Activated CD8-positive, alpha-beta T cell treated with anti-CD3 and anti-CD28 coated beads for 36 hours (primary cell): ENCODE results near the gene GLYR1. TPM values are rescaled to one million over a fixed set of nuclear protein-coding genes. Genes with fewer than 3 reads are reported as not detected.

Experiments
- ATAC-seq: fragments of 200-7000 bp; cut with Tn5 transposase; one replicate; pipeline ENCODE4 v1.10.0; 2021; ENCODE audit warnings: mild to moderate bottlenecking, moderate library complexity
- CTCF ChIA-PET: fragments of 350-600 bp; sonication (Branson Sonifier 250); formaldehyde crosslinking; loops from one replicate; lab custom pipeline; 2021; ENCODE audit warnings: antibody characterized with exemption; lab: Charles Lee
- POLR2A ChIA-PET: fragments of 350-600 bp; sonication (Branson Sonifier 250); formaldehyde crosslinking; loops from one replicate; lab custom pipeline; 2021; ENCODE audit warnings: antibody characterized with exemption; lab: Charles Lee
- DNase-seq: peaks from one replicate; pipeline ENCODE4 v3.0.0-alpha.2; 2020
- H3K27ac Mint-ChIP-seq: one replicate; pipeline ENCODE4 v1.8.0; 2021; ENCODE audit warnings: mild to moderate bottlenecking, mixed read lengths
- H3K27me3 Mint-ChIP-seq: one replicate; pipeline ENCODE4 v1.8.0; 2021; ENCODE audit warnings: mixed read lengths
- H3K36me3 Mint-ChIP-seq: one replicate; pipeline ENCODE4 v1.8.0; 2021; ENCODE audit warnings: low read depth, mixed read lengths
- H3K4me1 Mint-ChIP-seq: one replicate; pipeline ENCODE4 v1.8.0; 2021; ENCODE audit warnings: low read depth, mixed read lengths
- H3K4me3 Mint-ChIP-seq: one replicate; pipeline ENCODE4 v1.8.0; 2021; ENCODE audit warnings: mild to moderate bottlenecking, moderate library complexity, mixed read lengths
- H3K9me3 Mint-ChIP-seq: one replicate; pipeline ENCODE4 v1.8.0; 2021; ENCODE audit warnings: mixed read lengths
- CTCF ChIP-seq: fragments of 200-600 bp; IDR thresholded peaks from one replicate; pipeline ENCODE4 v1.8.0; 2022; ENCODE audit warnings: antibody characterized with exemption, mild to moderate bottlenecking
- intact Hi-C: fragments of 100-400 bp; cut with micrococcal nuclease; formaldehyde crosslinking; loops from one replicate; pipeline ENCODE4 v1.10.0; 2022
- total RNA-seq, 2 experiments: library from RNA; stranded (reverse); gene quantifications; one replicate each; pipeline ENCODE4 v1.2.3, GENCODE V29; 2021

The GLYR1 gene
- total RNA-seq, 2 experiments from 2014 or later: 63.7 to 64.8 TPM

GRCh38 chr16:4771646-4772045 is 75.4 kb downstream of the GLYR1 start:
- Mint-ChIP-seq H3K27me3 (no peaks in the 10 kb centered on the region), H3K4me1 (peaks cover 15% of the 10 kb centered on the region), H3K27ac (no peak overlapping the region), H3K9me3 (no peaks in the 10 kb centered on the region), H3K4me3 (no peak overlapping the region), H3K36me3 (no peaks in the 10 kb centered on the region)
- ChIA-PET POLR2A (interaction anchor here (1.4 kb wide), 1 partner anchor 17 kb away, joined by 4 read pairs; the partner anchor contains the start of gene SEPTIN12), CTCF (no interaction called here)
- no peak for TF ChIP-seq CTCF
- ATAC-seq (no peak), DNase-seq (no peak)
- intact Hi-C loops: no loop called here

- POLR2A ChIA-PET: interaction anchor here (1.0 to 1.7 kb wide), 3 partner anchors 17 to 36 kb away, joined by 3 to 7 read pairs (median 4); partner anchors contain the start of gene ANKS3
- TF ChIP-seq CTCF: no peak
- no peak for ATAC-seq
- no peak for DNase-seq
- CTCF ChIA-PET: interaction anchor here (0.8 kb wide), 1 partner anchor 187 kb away, joined by 4 read pairs; no protein-coding TSS in a partner anchor
- Mint-ChIP-seq H3K36me3 (peaks cover 2% of the 10 kb centered on the region), H3K4me1 (peaks cover 30% of the 10 kb centered on the region), H3K4me3 (peak overlapping the region; percentile 90), H3K27ac (peak overlapping the region; percentile 15), H3K27me3 (no peaks in the 10 kb centered on the region), H3K9me3 (no peaks in the 10 kb centered on the region)
- intact Hi-C loops: loop anchor here (10.0 kb wide), 1 partner anchor 76 kb away; the partner anchor contains the start of genes GLYR1 and UBN1
Observed at GRCh38 chr16:4769306-4769638, 77.8 kb downstream of the GLYR1 start.

GRCh38 chr16:4768549-4769305 is 78.4 kb downstream of the GLYR1 start:
- intact Hi-C loops: loop anchor here (10.0 kb wide), 1 partner anchor 76 kb away; the partner anchor contains the start of genes GLYR1 and UBN1
- ATAC-seq (peak; percentile 88), DNase-seq (peak; percentile 92)
- ChIA-PET POLR2A (interaction anchor here (0.7 to 1.7 kb wide), 5 partner anchors 9 to 35 kb away, joined by 3 to 7 read pairs (median 4); partner anchors contain the start of genes ANKS3 and SMIM22), CTCF (no interaction called here)
- Mint-ChIP-seq H3K36me3 (peaks cover 2% of the 10 kb centered on the region), H3K27ac (peak overlapping the region; percentile 96), H3K27me3 (no peaks in the 10 kb centered on the region), H3K4me3 (peak overlapping the region; percentile 90), H3K4me1 (peaks cover 30% of the 10 kb centered on the region), H3K9me3 (no peaks in the 10 kb centered on the region)
- TF ChIP-seq CTCF: no peak

- no peak for TF ChIP-seq CTCF
- ChIA-PET POLR2A (interaction anchor here (0.7 to 2.3 kb wide), 6 partner anchors 8 to 73 kb away, joined by 3 to 11 read pairs (median 4); partner anchors contain the start of gene SMIM22), CTCF (no interaction called here)
- Mint-ChIP-seq H3K27ac (peak overlapping the region; percentile 96), H3K27me3 (no peaks in the 10 kb centered on the region), H3K36me3 (peaks cover 2% of the 10 kb centered on the region), H3K4me1 (peaks cover 30% of the 10 kb centered on the region), H3K4me3 (peak overlapping the region; percentile 90), H3K9me3 (no peaks in the 10 kb centered on the region)
- DNase-seq (peak; percentile 61), ATAC-seq (peak; percentile 12)
- intact Hi-C loops: loop anchor here (10.0 kb wide), 1 partner anchor 77 kb away; the partner anchor contains the start of genes GLYR1 and UBN1
Observed at GRCh38 chr16:4767872-4768548, 79.1 kb downstream of the GLYR1 start.
